NCI-H526 (cell line): Measurements from ENCODE around the gene KHSRP.
"Not testable (repeated sequence)": the region's sequence is repeated elsewhere in the genome, so short reads cannot be mapped to it uniquely, and the experiment has no call there.

Experiments used
- DNase-seq, 2 experiments: peaks; one replicate each; lab custom pipeline; 2025; lab: John Stamatoyannopoulos, UW

The KHSRP gene

DNA sequence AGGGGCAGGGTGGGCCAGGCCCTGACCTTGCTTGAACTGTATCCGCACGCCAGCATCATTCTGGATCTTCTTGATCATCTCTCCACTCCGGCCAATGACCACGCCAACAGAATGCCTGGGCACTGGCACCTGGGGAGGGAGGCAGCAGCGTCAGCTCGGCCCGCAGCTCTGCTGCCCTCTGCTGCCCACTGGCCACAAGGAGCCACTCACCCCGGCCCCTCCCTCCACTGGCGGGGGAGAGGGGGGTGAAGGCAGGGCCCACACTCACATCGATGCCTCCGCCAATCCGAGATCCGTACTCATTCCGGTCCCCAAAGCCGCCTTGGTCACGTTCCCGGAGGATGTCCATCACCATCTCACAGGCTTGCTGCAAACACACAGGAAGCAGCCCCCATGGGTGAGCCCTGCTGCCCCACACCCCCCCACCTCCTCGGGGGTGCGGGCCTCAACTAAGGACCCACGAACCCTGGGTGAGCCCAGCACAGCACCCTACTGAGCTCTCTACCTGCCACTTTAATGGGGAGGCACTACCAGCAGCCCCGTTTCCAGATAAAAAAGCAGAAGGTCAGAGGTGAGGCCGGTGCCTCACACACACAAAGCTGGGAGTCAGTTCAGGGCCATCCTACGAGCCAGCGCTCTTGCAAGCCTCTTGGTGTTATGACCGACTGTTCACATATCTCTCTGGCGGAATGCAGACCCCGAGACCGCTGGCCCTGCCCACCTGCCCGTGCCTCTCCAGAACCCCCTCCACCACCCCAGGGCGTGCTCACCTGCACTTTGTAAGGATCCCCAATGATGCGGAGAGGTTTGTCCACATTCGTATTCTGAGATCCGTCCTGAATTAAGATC lies 6.7 kb downstream of the KHSRP start:
- DNase-seq = no peak

- no peak for DNase-seq
Measured at GRCh38 chr19:6416658-6417405, 7.8 kb downstream of the KHSRP start.

- DNase-seq = no peak
Measured at GRCh38 chr19:6415591-6416190, 8.9 kb downstream of the KHSRP start.

- DNase-seq = no peak
Measured at GRCh38 chr19:6414793-6415590, 9.6 kb downstream of the KHSRP start.

GRCh38 chr19:6413721-6414643 lies 10.6 kb downstream of the KHSRP start:
- DNase-seq = no peak

- no peak for DNase-seq
Measured at GRCh38 chr19:6413291-6413690, 11.3 kb downstream of the KHSRP start.

GRCh38 chr19:6412447-6413091 lies 12.0 kb downstream of the KHSRP start:
- peak in 1 of 2 experiments; percentile 53 for DNase-seq

DNA sequence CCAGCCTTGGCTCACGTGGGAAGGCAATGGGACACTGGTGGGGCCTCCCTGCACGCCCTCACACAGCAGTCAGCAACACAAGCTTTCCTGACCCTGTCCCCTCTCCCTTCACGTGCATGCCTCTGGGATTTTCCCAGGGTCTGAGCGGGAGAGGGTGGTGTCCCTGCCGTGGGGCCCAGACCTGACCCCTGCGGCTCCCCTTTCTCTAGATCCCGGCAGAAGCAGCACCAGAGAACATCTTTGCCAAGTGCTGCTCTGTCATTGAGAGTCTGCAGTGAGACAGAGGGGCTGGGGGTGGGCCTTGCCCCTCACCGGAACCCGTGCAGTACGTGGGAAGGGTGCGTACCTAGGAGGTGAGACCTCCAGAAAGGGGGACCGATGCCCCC lies 12.6 kb downstream of the KHSRP start:
- no peak for DNase-seq

GRCh38 chr19:6409346-6409745 lies 15.3 kb downstream of the KHSRP start:
- DNase-seq = no peak

DNA sequence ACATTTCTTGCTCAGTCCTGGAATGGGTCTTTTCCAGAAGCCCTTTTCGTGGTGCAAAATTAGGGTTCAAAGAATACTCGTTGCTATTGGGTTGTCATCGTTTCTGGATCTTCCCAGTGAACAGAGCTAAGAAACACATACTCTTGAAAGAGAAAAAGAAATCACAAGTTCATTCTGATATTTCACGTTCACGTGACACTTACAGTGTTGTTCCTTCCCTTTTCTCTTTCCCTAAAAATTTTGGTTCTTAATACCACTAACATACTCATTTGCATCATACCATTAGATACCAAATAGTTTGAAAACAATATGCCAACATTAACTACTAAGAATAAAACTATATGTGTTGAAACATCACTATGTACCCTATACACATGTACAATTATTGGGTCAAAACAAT lies 18.2 kb downstream of the KHSRP start:
- no peak for DNase-seq

- no peak for DNase-seq
Measured at GRCh38 chr19:6402837-6403608, 21.6 kb downstream of the KHSRP start.

- DNase-seq = no peak
Measured at GRCh38 chr19:6402058-6402457, 22.6 kb downstream of the KHSRP start.

DNA sequence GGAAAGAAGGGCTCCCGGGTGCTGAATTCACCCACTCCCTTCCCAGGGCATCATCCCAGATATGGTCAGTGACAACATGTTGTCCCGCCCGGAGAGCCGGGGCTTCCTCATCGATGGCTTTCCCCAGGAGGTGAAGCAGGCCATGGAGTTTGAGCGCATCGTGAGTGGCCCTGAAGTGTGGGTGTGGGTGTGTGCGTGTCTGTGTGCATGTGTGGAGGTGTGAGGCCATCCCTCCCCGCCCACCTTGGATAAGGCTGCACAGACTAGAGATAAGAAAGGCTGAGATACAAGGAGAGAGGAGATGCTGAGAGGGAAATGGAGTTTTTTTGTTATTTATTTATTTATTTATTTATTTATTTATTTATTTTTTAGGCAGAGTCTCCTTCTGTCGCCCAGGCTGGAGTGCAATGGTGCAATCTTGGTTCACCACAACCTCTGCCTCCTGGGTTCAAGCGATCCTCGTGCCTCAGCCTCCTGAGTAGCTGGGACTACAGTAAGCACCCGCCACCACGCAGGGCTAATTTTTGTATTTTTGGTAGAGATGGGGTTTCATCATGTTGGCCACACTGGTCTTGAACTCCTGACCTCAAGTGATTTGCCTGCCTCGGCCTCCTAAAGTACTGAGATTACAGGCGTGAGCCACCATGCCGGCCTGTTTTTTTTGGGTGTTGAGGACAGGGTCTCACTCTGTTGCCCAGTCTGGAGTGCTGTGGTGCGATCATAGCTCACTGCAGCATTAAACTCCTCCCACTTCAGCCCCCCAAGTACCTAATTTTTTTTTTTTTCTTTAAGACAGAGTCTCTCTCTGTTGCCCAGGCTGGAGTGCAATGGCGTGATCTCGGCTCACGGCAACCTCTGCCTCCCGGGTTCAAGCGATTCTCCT lies 24.3 kb downstream of the KHSRP start:
- DNase-seq = not testable (repeated sequence)

- DNase-seq = no peak
Measured at GRCh38 chr19:6396305-6396704, 28.3 kb downstream of the KHSRP start.

DNA sequence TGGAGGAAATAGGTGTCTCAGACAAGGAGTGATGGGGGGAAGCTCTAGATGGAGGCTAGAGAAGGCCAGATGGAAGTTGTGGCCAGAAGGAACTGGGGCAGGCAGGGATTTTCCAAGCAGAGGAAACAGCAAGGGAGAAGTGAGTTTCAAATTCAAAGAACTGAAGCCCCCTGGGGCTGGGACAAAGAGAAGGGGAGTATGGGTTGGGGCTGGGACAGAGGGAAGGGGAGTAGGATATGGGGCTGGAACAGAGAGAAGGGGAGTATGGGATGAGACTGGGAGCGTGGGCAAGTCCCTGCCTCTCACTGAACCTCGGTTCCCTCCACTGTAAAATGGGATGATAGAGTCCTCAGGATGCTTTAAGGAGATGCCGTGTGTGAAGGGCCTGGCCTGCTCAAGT lies 29.8 kb downstream of the KHSRP start:
- DNase-seq = no peak

- DNase-seq = no peak
Measured at GRCh38 chr19:6393983-6394412, 30.6 kb downstream of the KHSRP start.

- peak; percentile 83 to 88 for DNase-seq
Measured at GRCh38 chr19:6393074-6393982, 31.3 kb downstream of the KHSRP start, which contains the start of gene GTF2F1. TSS of gene GTF2F1 (minus strand) at chr19:6393164. CDS start at chr19:6392995, 169 bp downstream.
